ENCODE measurements around the gene RNF144A. TPM values are rescaled to one million over a fixed set of nuclear protein-coding genes. Genes with fewer than 3 reads are reported as not detected.

The RNF144A gene
- total RNA-seq, 4 donors from 2014 or later = 27.3 to 47.3 (median 37.4) TPM

- peaks cover 0 to 20% (median 2%) of the 10 kb centered on the region in 4 donors for H3K4me1 ChIP-seq
- peaks cover 0 to 37% (median 0%) of the 10 kb centered on the region in 3 donors for H3K36me3 ChIP-seq
- H3K9me3 ChIP-seq = no peaks in the 10 kb centered on the region
- no peak overlapping the region for H3K4me3 ChIP-seq
- TF ChIP-seq POLR2A (IDR thresholded peaks at IDR 0.05) (no peak), CTCF (IDR thresholded peaks at IDR 0.05) (no peak), EP300 (IDR thresholded peaks at IDR 0.05) (no peak)
- no peak overlapping the region for H3K27ac ChIP-seq
- DNase-seq (ENCODE audit: low spot score in 2 of 2) = no peak
- WGBS, 2 donors = 59 to 63% methylated on average over 8 of the region's 8 CpGs
- H3K27me3 ChIP-seq = no peaks in the 10 kb centered on the region
Observed at GRCh38 chr2:7040547-7040946, 123.3 kb downstream of the RNF144A start.

- Histone ChIP-seq H3K9me3 (no peaks in the 10 kb centered on the region), H3K4me1 (peaks cover 0 to 20% (median 2%) of the 10 kb centered on the region in 4 donors), H3K4me3 (no peak overlapping the region), H3K36me3 (peaks cover 0 to 29% (median 0%) of the 10 kb centered on the region in 3 donors), H3K27ac (no peak overlapping the region), H3K27me3 (no peaks in the 10 kb centered on the region)
- WGBS, 2 donors = 81 to 96% methylated on average over 5 to 6 of the region's 7 CpGs
- DNase-seq (ENCODE audit: low spot score in 2 of 2) = no peak
- TF ChIP-seq CTCF (IDR thresholded peaks at IDR 0.05) = no peak
- TF ChIP-seq EP300 (IDR thresholded peaks at IDR 0.05) = no peak
- no peak for TF ChIP-seq POLR2A (IDR thresholded peaks at IDR 0.05)
Observed at GRCh38 chr2:7041421-7041820, 124.2 kb downstream of the RNF144A start.

GRCh38 chr2:7043690-7044089 is 126.5 kb downstream of the RNF144A start:
- H3K9me3 ChIP-seq = no peaks in the 10 kb centered on the region
- H3K27ac ChIP-seq = peak overlapping the region in 1 of 4 donors; percentile 18
- peaks cover 0 to 29% (median 0%) of the 10 kb centered on the region in 3 donors for H3K36me3 ChIP-seq
- peaks cover 0 to 9% (median 0%) of the 10 kb centered on the region in 4 donors for H3K4me1 ChIP-seq
- 52 to 59% methylated on average over 3 of the region's 3 CpGs for WGBS, 2 donors
- H3K27me3 ChIP-seq = no peaks in the 10 kb centered on the region
- no peak for TF ChIP-seq EP300 (IDR thresholded peaks at IDR 0.05)
- TF ChIP-seq POLR2A (IDR thresholded peaks at IDR 0.05) = no peak
- TF ChIP-seq CTCF (IDR thresholded peaks at IDR 0.05) = no peak
- no peak for DNase-seq (ENCODE audit: low spot score in 2 of 2)
- no peak overlapping the region for H3K4me3 ChIP-seq

GRCh38 chr2:7044253-7045250 is 127.3 kb downstream of the RNF144A start:
- Histone ChIP-seq H3K4me3 (no peak overlapping the region), H3K27me3 (no peaks in the 10 kb centered on the region), H3K27ac (peak overlapping the region in 1 of 4 donors; percentile 18), H3K4me1 (peaks cover 0 to 9% (median 0%) of the 10 kb centered on the region in 4 donors), H3K9me3 (no peaks in the 10 kb centered on the region), H3K36me3 (peaks cover 0 to 26% (median 0%) of the 10 kb centered on the region in 3 donors)
- WGBS, 2 donors = 80 to 82% methylated on average over 17 of the region's 17 CpGs
- peak; percentile 89 to 96 (median 93) for TF ChIP-seq CTCF (IDR thresholded peaks at IDR 0.05)
- no peak for TF ChIP-seq POLR2A (IDR thresholded peaks at IDR 0.05)
- DNase-seq (ENCODE audit: low spot score in 2 of 2) = peak; percentile 56 to 71

All from tibial nerve (tissue), 4 donors.